AG09309 (cell line): ENCODE measurements around the gene KDM4C.

Source experiments
- DNase-seq: peaks from one replicate; pipeline ENCODE4 v3.0.0-alpha.2; 2010; ENCODE audit warnings: low read depth
- H3K4me3 ChIP-seq: 2 replicates; pipeline ENCODE4 v1.5.1; 2011; ENCODE audit warnings: mild to moderate bottlenecking, low read depth, low read length, moderate library complexity; ENCODE audit not compliant: control insufficient read depth
- CTCF ChIP-seq: IDR thresholded peaks from 2 replicates; pipeline ENCODE4 v1.5.1; 2011; ENCODE audit warnings: mild to moderate bottlenecking, low read depth, low read length, inconsistent platforms; ENCODE audit not compliant: insufficient read depth, control insufficient read depth; ENCODE audit errors: missing control alignments

The KDM4C gene

GRCh38 chr9:6929441-6930215 is 171.9 kb downstream of the KDM4C start:
- DNase-seq = no peak
- no peak for TF ChIP-seq CTCF
- H3K4me3 ChIP-seq = no peak overlapping the region

GRCh38 chr9:6930827-6931226 is 173.1 kb downstream of the KDM4C start:
- DNase-seq = no peak
- no peak overlapping the region for H3K4me3 ChIP-seq
- no peak for TF ChIP-seq CTCF

DNA sequence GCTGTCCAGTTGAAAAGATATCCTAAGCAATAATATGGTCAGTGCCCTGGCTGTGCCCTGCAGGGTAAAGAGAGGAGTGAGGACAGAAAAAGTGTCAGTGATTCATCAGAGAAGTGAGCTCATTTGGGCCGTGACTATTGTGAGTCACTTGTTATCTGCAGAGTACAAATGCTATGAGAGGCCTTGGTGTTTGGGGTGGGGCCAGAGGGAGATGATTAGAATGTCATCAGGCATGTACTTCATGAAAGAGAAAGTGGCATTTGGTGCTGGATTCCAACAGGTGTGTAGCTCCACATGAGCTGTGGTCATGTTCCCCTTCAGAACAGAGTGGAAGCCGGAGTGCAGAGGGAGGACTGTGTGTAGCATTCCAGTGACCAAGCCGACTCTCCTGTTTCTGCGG is 174.1 kb downstream of the KDM4C start:
- no peak for TF ChIP-seq CTCF
- no peak overlapping the region for H3K4me3 ChIP-seq
- DNase-seq = no peak

DNA sequence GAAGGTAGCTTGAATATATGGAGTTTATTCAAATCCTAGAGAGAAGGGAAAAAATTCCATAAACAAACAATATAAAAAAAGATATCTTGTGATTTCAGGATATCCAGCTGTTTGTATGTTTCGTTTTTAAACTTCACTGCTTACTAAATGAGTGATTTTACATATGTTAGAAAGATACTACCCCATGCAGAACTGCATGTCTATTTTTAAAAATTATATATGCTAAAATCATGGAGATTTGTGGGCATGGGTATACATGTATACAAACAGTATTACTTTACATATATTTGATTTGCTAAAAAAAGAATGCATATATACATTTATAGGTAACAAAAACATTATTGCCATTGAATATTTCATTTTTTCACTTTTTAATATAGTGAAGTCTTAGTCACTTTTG is 178.3 kb downstream of the KDM4C start:
- H3K4me3 ChIP-seq = no peak overlapping the region
- TF ChIP-seq CTCF = no peak
- no peak for DNase-seq

- DNase-seq = no peak
- no peak for TF ChIP-seq CTCF
- no peak overlapping the region for H3K4me3 ChIP-seq
These were observed 179.4 kb downstream of the KDM4C start for GRCh38 chr9:6937209-6937608.

DNA sequence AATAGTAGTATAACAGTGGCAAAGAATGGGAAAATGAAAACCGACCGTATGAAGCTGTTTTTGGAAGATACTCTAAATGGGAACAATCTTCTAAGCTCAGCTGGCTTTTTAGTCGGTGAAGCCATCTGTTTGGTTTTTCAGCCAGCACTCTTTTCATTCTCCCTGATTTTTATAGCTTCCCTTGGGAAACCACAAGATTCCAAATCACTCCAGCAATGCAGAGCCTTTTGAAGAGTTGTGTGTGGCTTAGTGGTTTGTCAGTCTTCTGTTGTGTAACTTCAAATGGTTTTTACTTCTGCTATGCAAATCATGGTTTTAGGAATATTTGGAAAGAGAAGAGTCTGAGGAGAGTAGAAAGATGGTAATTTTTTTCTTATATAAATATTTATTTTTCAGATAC is 180.7 kb downstream of the KDM4C start:
- no peak for TF ChIP-seq CTCF
- H3K4me3 ChIP-seq = no peak overlapping the region
- peak; percentile 96 for DNase-seq
